GM21515 (cell line): Measurements from ENCODE around the gene PLSCR5.

Source experiments
- ATAC-seq: cut with Tn5 transposase; IDR thresholded peaks from one replicate; pipeline ENCODE4 v1.9.1; 2021; ENCODE audit not compliant: unreplicated experiment

Gene PLSCR5, protein sequence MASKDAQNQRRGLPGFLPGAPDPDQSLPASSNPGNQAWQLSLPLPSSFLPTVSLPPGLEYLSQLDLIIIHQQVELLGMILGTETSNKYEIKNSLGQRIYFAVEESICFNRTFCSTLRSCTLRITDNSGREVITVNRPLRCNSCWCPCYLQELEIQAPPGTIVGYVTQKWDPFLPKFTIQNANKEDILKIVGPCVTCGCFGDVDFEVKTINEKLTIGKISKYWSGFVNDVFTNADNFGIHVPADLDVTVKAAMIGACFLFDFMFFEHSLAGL

DNA sequence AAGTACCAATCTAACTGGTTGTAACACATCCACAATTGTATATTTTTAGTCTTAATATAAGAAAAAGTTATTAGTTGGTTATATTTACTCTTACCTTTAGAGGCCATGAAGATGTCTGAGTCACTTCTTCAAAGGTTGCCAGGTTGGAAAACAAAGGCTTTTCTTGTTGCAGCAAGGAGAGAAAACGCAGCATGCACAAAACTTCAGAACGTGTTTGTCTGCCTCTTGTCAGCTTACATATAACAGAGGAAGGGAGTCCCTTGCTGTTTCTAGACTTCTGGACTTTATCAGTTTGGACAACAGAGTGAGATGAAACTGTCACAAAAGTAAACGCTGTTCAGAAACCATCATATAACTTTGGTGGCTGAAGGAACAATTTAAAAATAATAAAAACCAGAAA lies at the start of gene PLSCR5:
TSS of gene PLSCR5 (minus strand) at position 241 of the 400 bp plus-strand sequence. CDS start at position 107, 134 bp downstream.
- no peak for ATAC-seq

DNA sequence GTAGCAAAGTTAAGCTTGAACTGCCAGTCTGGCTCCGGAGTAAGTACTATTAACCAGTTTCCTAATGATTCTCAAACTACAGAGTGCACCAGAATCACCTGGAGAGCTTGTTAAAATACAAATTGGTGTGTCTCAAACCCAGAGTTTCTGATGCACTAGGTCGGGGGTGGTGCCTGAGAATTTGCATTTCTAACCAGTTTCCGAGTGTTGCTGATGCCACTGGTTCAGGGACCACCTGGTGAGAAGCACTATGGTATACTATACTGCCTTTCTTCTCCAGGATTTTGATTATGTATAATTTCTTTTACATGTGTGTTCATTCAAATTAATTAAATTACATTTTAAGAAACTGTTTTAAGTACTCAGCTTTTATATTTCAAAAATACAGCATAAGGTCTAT lies 48.8 kb upstream of the PLSCR5 start:
- ATAC-seq: no peak

DNA sequence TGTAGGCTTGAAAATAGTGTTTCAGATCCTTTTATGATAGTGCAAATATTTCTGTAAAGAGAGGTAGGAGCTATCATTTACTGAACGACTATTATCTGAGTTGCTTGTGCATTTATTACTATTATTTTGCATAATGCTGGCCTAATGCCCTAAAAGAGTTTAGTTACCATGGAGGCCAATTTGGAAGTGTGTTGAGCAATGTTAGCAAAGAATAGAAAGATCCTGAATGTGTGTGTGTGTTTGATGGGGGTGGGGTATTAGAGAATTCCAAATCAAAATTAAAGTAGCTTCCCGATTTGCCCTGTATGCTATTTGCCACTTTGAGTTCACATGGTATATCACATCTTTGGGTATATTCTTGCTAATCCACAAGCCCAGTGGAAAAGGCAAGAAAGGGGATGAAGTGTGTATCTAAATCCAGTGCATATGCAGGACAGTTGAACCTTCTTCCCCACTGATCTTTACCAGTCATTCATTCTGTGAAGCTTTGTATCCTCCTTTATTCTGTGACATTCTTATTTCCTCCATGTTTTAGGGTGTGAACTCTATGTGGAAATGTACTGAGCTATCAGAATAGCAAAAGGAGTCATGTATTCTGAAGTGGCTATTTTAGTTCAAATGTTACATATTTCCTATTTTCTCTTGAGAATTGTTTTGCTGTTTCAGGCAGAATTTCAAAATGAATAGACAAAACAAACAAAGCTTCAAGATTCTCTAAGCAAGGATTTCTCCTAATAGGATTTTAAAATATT lies 45.7 kb upstream of the PLSCR5 start:
- no peak for ATAC-seq

DNA sequence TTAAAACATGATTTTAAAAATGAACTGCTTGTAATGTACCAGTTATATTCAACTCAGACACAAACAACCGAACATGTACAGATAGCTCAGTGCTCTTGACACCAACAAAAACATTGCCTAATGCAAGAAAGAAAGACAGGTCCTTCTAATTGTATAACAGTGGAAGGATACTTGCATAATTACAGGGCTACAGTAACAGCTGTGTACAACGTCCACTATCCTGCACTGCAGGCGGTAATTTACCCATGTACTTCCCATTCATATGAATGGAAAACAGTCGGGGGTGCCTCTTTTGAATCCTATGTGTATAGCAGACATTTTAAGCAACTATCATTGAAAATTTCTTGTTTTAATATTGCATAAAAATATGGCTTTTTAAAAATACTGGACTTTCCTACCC lies 41.1 kb upstream of the PLSCR5 start:
- no peak for ATAC-seq

DNA sequence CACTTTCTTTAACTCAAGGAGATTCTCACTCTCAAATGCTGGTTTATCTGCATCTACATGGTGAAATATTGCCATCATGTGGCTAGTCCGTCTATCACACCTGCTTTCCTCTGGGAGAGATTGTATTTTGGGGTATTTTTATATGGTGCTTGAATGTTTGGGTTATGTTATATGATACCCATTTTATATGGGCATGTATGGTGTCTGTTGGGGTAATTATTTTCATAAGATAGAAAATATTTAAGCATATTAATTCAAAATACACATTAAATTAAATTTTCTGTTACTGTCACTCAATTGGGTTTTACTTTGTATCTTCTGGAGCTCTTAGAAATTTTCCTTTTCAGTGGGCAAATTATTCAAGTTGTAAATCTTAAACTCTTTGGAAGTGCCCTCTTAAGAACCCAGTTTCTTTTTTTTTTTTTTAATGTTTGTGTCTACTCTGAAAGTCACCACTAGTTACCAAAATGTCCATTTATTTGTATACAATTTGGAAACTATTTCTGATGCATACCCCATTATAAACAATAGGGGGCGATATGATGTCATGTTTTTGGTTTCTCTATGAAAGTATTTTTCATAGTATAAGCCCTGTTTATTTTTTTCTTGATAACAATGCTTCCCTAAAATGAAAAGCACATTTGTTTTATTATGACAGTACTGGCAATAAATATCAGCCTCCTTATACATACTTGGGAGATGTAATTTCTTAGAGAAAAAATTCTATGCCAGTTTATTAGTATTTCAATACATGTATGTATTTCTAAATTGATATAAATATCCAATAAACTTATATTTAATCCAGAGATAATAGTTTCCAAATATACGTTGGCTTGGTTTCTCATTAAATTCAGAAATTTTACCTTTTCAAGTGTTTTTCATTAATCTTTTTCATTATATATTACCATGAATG lies 36.1 kb upstream of the PLSCR5 start:
- peak; percentile 75 for ATAC-seq

DNA sequence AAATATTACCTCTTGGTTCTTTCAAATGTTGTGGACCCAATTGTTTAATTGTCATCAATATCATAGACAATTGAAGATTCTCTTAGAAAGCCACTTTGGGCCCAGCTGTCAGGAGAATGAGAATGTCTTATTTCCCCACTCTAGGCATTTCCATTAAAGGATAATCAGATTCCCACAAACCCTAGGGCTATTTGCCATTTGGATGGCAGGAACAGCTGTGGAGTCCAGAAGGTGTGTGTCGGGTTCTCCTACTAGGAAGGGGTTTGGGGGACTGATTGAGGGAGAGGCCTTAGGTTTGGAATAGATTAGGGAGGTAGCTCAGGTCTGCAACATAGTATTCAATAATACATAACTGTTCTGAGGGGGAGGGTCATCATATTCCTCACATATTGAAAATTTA lies 35.2 kb upstream of the PLSCR5 start:
- ATAC-seq: no peak

DNA sequence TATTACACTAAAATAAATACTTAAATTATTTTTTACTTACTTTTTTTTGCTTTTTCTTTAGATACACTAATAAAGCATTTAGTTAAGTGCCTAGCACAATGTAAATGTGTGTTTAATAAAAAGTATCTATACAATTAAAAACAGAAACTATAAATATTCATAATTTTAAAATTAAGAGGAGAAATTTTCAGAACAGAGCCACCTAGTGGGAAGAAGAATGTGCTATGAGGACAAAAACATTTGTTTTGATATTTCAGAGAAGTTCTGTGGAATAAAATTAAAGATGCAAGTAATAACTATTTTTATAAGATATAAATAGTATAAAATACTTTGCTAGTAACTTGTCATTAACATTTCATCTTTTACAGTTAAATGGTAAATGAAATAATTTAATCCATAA lies 33.6 kb upstream of the PLSCR5 start:
- no peak for ATAC-seq

DNA sequence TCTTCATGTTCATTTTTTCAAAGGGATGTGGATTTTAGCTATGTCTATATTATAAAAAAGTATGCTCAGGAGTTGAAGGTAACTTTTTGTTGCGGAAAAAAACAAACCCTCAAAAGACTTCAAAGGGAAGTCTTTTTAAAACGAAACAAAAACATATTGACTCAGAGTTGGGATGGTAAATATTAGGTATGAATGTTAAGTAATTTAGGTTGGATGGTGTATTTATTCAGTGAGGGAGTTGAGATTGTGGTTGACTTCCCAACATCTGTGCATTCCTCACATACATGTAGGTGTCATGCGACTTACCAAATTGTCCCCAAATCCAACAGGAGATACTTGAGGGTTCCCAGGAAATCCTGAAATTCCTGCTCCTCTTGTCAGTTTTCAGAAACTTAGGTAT lies 32.7 kb upstream of the PLSCR5 start:
- no peak for ATAC-seq

DNA sequence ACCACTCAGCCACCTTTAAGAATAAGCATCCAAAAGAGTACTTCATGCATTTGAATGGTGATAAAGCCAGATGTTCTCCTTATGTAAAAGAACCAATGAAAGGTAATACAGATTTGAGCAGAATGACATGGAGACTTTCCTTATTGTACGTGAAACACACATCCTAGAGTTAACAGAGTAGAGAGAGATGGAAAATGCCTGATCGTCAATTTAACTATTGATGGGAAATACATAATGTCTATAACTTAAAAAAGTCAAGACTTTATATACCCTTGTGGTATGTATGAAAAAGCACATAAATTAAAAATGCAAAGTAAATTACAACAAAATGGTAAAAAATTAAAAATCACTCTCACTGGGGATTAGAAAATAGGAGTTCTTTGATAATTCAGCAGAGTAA lies 31.7 kb upstream of the PLSCR5 start:
- no peak for ATAC-seq

DNA sequence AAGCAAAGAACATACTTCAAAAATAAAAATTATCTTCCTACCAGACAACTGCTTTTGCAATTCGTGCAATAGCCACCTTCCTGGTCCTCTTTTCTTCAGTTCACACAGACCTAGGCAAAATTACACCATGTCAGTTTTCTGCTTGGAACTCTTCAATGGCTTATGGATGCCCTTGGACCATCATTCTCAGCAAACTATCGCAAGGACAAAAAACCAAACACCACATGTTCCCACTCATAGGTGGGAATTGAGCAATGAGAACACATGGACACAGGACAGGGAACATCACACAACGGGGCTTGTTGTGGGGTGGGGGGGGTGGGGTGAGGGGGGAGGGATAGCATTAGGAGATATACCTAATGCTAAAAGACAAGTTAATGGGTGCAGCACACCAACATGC lies 29.2 kb upstream of the PLSCR5 start:
- ATAC-seq: no peak

DNA sequence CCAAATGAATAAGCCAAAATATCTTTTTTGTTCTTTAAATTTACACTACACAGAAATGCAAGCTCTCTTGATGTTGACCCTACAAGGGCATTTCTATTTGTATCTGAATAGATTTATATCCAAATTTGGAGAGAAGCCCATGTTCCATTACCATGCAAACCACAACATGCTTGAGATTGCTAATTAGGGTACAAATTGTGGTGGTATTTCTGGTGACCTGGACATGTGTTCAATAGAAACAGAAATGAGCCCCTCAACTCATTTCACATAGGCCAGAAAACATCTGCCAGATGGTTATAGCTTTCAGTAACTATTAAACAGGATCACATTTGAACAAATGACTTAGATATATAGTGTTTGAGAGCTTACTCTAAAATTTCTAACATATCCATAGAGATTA lies 23.5 kb upstream of the PLSCR5 start:
- no peak for ATAC-seq

DNA sequence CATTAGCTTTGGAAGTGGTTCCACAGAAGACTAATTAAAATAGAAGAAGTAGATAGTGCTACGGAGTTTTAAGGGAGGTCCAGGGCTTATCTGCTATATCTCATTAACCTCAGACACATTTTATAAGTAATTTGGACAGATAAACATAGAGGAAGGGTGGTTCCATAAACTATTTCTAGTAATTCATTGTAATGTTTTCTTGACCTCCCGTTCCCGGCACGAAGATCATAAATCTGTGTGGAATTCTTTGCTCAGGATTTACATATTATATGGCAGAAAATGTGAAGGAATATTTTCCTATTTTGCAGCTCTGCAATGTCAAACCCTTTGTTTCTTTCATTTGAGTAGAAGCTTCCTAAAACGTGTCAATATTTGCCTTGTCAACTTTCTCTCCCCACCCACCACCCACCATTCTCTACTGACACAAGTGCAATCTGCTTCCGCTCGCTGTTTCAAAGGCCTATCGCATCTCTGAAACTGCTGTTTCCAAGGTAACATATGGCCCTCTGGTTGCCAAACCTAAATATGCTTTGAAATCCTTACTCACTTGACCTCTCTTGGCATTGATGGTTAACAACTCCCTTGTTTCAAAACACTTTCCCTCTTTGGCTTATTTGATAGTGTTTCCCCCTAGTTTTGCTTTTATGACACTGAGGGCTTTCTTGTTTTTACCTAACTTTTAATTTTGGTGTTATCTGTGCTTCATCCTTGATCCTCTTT lies 21.4 kb upstream of the PLSCR5 start:
- ATAC-seq: no peak

DNA sequence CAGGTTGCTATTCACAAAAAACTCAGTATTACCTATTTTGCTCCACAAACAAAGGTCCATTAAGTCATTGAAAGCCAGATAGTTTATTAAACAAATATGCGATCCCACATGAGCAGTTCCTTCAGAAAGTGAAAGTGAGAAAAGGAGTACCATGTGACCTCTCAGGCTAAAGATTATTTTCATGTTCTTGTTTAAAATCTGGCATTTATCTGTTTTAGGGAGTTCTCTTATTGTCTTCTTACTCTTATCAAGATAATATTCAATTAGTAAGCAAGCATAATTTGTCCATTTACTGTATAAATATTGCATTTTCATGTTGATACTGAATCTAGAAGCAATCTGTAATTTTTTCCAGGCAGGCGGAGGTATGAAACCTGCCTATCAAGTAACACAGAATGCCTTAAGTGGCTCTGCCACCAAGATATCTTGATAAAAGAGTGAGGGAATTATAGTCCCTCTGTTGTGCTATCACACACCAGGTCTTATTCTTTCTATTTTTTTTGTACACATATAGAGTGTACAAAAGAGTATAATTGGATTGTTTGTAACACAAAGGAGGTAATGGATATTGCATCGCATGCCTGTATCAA lies 20.1 kb upstream of the PLSCR5 start:
- peak; percentile 67 for ATAC-seq

DNA sequence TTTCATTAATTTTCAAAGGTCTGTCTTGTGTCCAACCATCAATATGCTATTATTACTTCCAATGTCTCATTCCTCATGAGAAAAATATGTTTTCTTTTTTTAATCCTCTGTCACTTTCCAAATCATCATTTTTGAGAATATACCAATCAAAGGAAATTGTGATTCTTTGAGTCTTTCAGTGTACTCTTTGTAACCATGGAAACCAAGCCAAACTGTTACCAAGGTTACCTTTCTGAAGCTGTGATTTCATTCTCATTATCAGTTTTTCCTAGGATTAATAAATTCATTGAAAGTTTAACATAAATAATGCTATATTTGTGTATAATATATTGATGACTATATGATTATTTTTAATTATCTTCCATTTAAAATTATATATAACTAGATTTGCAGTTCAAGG lies 16.6 kb upstream of the PLSCR5 start:
- ATAC-seq: no peak

DNA sequence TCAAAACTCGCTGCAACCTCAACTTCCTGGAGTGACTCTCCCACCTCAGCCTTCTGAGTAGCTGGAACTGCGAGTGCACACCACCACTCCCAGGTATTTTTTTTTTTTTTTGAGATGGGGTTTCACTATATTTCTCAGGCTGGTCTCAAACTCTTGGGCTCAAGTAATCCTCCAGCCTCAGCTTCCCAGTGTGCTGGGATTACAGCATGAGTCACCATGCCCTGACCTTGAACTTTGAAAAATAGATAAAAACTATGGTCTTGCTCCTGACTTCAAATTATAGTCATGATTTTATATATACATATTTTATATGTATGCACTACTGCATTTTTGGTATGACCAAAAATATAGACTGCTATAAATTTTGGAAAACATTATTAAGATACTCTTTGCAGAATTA lies 6.9 kb upstream of the PLSCR5 start:
- ATAC-seq: no peak

DNA sequence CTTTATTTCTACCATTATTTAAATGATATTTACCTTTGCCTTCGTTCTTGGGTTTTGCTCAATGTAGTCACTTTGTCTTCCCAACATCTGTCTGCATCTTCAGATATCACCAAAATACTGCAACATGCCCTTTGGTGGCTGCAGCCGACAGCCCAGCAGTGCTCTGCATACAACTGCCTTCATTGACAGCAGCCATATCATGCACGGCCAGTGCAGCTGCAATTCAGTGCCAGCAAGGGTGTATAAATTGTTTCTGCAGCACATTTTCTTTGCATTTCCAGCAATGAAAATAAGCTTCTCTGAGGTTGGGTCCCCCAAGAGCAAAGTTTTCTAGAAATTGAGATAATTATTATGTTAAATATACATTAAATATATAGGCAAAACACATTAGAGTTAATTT lies 6.0 kb upstream of the PLSCR5 start:
- no peak for ATAC-seq

DNA sequence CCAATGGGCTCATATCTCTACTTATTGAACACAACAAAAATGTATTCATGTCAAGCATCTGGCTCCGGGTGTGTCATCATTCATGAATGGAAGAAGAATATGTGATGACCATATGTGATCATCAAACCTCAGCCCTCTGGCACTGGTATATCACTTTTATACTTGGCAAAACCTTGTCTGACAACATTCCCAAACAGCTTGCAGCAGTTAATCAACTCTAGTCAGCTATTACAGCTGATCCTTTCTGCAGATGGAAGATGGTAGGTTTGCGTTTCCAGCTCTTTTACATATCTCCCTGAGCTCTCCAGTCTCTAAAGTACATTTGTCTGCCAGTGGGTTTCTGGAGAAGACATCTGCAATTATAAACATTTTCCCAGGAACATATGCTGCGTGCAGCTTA lies 6.6 kb downstream of the PLSCR5 start:
- no peak for ATAC-seq

DNA sequence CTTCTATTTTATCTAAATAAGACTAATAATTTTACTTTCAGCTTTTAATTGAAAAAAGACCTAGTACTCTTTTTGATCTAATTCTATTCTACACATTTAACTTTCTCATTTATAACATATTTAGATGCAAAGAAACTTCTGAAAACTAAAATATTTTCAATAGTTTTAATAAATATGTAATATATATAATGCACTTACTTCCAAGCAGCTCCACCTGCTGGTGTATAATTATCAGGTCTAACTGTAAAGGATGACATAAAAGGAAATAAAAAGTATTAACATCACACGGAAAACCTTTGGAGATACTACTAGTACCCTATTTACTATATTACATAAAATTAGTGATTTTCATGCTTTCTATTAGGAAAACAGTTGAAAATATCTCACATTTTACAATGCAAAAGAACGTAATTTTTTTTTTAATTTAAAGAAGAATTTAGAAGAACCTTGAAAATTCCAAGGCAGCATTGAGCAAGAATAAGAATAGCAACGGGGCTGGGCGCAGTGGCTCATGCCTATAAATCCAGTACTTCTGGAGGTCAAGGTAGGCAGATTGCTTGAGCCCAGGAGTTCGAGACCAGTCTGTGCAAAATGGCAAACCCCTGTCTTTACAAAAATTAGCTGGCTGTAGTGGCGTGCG lies 10.2 kb downstream of the PLSCR5 start:
- no peak for ATAC-seq

DNA sequence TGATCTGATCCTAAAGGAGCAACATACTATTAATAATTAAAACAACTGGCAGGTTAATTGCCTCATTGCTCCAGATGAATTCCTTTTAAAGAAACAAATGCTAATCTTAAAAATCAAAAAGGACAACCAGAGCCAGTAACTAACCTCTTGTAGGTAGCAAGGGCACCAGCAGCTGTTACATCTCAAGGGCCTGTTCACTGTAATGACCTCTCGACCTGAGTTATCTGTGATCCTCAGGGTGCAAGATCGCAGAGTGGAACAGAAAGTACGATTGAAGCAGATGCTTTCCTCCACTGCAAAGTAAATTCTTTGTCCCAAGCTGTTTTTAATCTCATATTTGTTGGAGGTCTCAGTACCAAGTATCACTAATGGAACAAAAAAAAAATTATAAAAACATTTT lies 11.4 kb downstream of the PLSCR5 start:
- no peak for ATAC-seq

DNA sequence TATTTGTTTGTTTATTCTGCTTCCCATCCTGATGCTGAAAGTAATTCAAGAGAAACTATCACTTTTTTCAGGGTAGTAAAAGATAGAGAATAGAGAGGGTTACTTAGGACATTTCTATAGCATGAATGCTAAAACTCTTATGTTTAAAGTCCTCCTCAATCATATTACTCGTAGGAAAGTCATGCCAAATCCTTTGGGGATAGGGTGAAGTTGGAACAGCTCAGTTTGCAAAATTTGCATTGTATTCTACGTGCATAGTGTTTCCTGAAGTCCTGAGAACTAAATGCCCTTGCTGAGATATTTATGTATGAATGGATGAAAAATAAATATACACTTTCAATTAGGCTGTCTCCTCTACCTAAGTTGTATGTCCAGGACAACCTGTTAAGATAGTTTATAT lies 14.6 kb downstream of the PLSCR5 start:
- no peak for ATAC-seq
